A172 (cell line): Measurements from ENCODE around the gene RDX. TPM values are rescaled to one million over a fixed set of nuclear protein-coding genes. Genes with fewer than 3 reads are reported as not detected.
"Not testable (repeated sequence)": the region's sequence is repeated elsewhere in the genome, so short reads cannot be mapped to it uniquely, and the experiment has no call there.

Experiments used
- DNase-seq: peaks from one replicate; pipeline ENCODE4 v3.0.0-alpha.2; 2015; ENCODE audit warnings: low spot score
- total RNA-seq: library from RNA; depleted of rRNA; stranded (reverse); fragments of >200 nt; shearing (Covaris generic); gene quantifications from 2 replicates; pipeline ENCODE4 v1.2.3, GENCODE V29; 2014

The RDX gene
- total RNA-seq, 1 experiment from 2014 or later, result 133 TPM

DNA sequence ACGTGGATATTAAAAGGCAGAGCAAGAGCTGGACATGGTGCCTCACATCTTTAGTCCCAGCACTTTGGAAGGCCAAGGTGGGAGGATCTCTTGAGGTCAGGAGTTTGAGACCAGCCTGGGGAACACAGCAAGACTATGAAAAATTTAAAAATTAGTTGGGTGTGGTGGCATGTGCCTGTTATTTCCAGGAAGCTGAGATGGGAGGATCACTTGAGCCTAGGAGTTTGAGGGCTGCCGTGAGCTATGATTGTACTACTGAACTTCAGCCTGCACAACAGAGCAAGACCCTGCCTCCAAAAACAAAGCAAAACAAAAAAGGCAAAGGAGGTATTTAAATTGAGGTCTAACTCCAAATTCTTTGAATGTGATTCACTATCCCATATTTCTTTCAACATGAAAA lies 23.5 kb downstream of the RDX start:
- DNase-seq, result no peak

- no peak for DNase-seq
Observed at GRCh38 chr11:110269996-110270395, 26.4 kb downstream of the RDX start.

DNA sequence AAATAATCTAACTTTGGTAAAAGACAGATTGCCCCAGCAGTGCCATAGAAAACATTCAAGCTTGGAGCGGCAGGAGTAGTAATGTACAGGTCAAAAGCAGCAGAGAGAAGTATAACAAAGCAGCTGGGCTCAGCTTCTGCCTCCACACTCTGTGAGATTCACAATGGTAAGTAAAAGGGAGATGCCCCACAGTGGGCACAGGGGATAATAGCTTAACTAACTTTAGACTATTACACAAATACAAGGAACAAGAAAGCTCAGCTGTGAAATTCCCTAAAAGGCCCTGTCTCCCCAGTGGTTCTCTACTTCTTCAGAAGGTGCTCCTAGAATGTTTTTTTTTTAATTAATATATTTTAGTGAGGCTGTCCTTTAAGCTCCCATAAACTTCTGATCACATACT lies 28.0 kb downstream of the RDX start:
- no peak for DNase-seq

DNA sequence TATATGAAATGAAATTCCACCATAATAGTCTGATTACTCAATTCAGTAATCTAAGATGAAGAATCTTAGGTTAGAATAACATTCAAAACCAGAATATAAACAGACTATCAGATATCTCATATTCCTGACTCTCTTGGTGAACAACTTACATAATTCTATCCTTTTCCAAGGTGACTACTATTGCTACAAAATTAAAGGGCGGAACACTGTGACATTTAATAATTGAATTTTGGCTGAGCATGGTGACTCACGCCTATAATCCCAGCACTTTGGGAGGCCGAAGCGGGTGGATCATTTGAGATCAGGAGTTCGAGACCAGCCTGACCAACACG lies 34.4 kb downstream of the RDX start:
- DNase-seq, result no peak

- no peak for DNase-seq
Observed at GRCh38 chr11:110261195-110262071, 35.0 kb downstream of the RDX start.

- no peak for DNase-seq
Observed at GRCh38 chr11:110253525-110253924, 42.9 kb downstream of the RDX start.

DNA sequence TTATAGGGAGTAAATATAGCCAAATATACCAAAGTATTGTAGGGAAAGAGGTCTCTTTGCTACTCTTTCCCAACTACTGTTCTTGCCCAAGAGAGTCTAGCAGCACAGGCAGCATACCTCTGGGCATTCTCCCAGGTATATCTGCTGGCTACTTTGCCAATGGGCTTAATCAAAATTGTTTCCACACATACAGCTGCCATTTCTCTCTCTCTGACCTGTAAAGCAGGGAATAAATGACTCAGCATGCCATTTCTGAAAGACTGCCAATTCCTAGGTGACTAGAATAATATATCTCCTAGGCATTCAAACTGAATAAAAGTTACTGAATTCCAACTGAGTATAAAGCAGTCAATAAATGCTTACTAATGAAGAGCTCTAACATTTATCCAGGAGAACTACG lies 44.6 kb downstream of the RDX start:
- DNase-seq, result peak; percentile 63

- DNase-seq, result no peak
Observed at GRCh38 chr11:110250168-110250567, 46.2 kb downstream of the RDX start.

DNA sequence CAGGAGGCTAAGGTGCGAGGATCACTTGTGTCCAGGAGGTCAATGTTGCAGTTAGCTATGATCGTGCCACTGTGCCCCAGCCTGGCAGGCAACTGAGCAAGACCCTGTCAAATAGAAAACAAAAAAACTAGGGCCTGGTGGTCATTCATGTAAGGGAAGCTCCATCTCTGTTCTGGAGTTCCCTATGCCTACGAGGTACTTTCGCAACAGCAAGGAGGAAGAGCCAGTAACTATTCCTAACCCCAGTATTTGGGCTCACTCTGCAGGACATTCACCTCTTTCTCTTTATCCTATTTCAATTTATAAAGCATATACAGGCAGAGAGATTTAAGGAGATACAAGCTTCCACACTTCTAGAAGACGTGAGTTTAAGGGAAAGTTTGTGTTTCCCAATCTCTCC lies 46.6 kb downstream of the RDX start:
- DNase-seq, result no peak

GRCh38 chr11:110249066-110249465 lies 47.3 kb downstream of the RDX start:
- DNase-seq, result no peak

- no peak for DNase-seq
Observed at GRCh38 chr11:110243791-110244190, 52.6 kb downstream of the RDX start.

GRCh38 chr11:110242746-110243145 lies 53.7 kb downstream of the RDX start:
- DNase-seq, result no peak

DNA sequence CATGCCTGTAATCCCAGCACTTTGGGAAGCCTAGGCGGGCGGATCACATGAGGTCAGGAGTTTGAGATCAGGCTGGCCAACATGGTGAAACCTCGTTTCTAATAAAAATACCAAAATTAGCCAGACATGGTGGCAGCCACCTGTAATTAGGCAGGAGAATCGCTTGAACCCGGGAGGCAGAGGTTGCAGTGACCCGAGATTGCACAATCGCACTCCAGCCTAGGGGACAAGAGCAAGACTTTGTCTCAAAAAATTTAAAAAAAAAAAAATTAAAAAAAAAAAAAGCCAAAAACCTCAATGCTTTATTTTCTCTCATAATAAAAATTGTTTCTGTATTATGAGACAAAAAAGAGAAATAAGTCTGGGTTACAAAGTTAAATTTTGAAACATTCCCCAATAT lies 54.2 kb downstream of the RDX start:
- DNase-seq, result no peak

DNA sequence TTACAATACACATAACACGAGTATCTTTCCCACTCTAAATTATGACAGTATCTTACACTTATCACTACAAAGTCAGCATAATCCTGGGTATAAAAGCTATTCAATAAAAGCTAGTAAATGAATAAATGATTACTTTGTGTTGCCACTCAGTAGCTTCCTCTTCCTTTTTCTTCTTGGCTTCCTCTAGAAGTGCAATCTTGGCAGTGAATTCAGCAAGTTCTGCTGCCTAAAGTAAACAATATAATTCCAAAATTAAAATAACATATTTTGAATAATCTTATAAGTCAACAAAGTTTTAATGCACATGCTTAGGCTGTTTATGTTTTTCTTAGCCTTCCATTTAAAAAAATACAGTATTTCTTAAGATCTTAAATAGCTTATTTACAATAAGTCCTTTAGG lies 60.4 kb downstream of the RDX start:
- DNase-seq, result no peak

DNA sequence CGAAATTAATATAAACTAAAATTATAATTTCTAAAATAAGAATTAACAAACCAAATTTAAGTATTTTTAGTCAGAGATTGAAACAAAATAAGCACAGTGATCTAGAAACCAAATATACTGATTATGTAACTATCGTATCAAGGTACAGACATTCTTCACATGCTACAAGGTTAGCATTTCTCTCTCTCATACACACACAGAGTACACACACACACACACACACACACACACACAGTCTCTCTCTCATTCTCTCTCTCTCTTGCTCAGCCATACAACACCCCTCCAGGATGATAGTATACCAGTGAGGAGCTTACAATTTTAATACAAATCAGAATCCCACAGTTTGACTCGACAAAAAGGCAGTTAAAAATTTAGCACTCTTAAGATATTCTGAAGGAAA lies 66.0 kb downstream of the RDX start:
- no peak for DNase-seq

- DNase-seq, result no peak
Observed at GRCh38 chr11:110219006-110219785, 77.2 kb downstream of the RDX start.

- DNase-seq, result no peak
Observed at GRCh38 chr11:110217936-110218335, 78.5 kb downstream of the RDX start.

DNA sequence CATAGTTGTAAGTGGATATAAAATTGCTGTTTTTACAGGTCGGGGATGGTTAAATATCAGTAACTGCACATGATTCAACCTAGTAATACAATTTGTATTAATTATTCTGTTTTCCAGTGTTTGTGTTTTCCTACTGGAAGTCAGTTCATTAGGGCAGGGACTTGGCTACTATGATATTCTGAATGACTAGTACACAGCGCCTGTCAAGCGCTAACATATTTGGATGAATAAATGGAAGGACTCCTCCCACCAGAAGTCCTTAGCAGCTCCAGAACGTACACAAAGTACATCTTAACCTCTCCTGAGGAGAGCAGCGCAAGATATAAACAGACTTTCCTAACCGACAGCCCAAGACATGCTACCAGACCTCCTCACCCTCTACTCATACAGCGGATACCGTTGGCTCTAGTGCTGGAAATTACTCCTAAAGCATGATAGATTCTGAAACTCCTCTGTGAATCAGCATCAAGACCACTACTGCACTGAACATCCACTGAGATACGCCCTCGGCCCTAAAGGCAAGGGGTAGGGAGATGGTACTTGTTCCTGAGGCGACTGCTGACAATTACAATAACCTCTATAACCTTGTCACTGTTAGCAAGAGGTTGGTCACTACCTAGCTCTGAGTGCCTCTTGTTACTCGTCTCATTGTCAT lies 79.1 kb downstream of the RDX start:
- no peak for DNase-seq

- DNase-seq, result not testable (repeated sequence)
Observed at GRCh38 chr11:110209313-110209694, 87.1 kb downstream of the RDX start.

DNA sequence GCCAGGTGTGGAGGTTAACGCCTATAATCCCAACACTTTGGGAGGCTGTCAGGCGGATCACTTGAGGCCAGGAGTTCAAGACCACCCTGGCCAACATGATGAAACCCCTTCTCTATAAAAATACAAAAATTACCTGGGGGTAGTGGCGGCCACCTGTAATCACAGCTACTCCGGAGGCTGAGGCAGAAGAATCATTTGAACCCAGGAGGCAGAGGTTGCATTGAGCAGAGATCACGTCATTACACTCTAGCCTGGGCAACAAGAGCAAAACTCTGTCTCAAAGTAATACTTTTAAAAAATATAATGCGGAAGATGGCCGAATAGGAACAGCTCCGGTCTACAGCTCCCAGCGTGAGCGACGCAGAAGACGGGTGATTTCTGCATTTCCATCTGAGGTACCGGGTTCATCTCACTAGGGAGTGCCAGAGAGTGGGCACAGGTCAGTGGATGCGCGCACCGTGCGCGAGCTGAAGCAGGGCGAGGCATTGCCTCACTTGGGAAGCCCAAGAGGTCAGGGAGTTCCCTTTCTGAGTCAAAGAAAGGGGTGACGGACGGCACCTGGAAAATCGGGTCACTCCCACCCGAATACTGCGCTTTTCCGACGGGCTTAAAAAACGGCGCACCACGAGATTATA lies 87.6 kb downstream of the RDX start:
- DNase-seq, result not testable (repeated sequence)

- no peak for DNase-seq
Observed at GRCh38 chr11:110207123-110207522, 89.3 kb downstream of the RDX start.

DNA sequence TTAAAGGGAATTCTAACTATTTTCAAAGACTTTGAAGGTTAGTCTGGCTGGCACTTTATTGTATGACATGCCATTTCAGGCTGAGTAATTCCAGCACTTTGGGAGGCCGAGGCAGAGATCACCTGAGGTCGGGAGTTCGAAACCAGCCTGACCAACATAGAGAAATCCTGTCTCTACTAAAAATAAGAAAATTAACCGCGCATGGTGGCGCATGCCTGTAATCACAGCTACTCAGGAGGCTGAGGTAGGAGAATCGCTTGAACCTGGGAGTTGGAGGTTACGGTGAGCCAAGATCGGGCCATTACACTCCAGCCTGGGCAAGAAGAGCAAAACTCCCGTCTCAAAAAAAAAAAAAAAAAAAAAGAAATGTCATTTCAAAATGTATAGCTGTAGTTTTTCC lies 95.6 kb downstream of the RDX start:
- DNase-seq, result no peak
